GM12892 (cell line): Measurements from ENCODE around the gene HLA-G.

ENCODE experiments used
- POLR2AphosphoS5 ChIP-seq: IDR thresholded peaks from 2 replicates; pipeline ENCODE4 v1.6.1; 2011; ENCODE audit warnings: low read depth, low read length, control low read depth
- TAF1 ChIP-seq: IDR thresholded peaks from 2 replicates; pipeline ENCODE4 v1.6.1; 2011; ENCODE audit warnings: low read depth, mild to moderate bottlenecking, control low read depth, low read length, borderline replicate concordance

DNA sequence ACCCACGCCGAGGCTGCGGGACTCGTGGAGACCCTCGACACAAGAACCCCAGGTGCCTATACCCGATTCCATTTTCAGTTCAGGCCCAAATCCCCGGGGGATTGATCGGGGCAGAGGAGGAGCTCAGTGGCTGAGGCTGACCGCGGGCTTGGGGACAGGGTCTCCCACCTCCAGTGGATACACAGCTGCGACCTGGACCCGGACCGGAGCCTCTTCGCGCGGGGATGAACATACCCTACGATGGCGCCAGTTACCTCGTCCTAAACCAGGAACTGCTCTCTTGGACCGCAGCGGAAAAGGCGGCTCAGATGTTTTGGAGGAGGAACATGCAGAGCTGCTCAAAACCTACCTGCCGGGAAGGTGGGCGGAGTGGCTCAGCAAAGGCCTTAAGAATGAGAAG, 27.4 kb upstream of the HLA-G start:
- no peak for TF ChIP-seq POLR2AphosphoS5
- no peak for TF ChIP-seq TAF1
